GM10266 (cell line): ENCODE data around the gene TJP3.
"Not testable (repeated sequence)": the region's sequence is repeated elsewhere in the genome, so short reads cannot be mapped to it uniquely, and the experiment has no call there.

Source experiments
- DNase-seq: peaks from one replicate; pipeline ENCODE4 v3.0.0; 2012; ENCODE audit errors: extremely low spot score
- CTCF ChIP-seq: IDR thresholded peaks from 2 replicates; pipeline ENCODE4 v1.5.1; 2012; ENCODE audit warnings: mild to moderate bottlenecking, low read depth; ENCODE audit not compliant: control insufficient read depth, insufficient read depth; ENCODE audit errors: missing control alignments

TJP3 gene

DNA sequence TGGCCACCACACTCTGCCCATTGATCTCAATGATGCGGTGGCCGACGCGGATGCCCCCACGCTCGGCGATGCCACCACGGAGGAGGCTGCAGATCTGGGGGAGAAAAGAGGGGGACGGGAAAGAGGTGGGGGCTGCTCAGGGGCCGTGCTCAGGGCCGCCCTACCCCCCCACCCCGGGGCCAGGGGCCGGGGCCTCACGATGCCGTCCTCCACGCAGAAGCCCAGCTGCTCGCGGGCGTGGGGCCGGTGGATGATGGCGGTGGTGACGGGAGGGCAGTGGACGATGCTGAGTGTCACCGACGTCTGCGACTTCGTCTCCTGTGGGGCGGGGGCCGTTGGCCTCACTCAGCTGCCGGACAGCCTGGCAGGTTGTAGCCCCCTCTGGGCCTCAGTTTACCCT, 43.1 kb downstream of the TJP3 start:
- no peak for TF ChIP-seq CTCF
- no peak for DNase-seq

GRCh38 chr19:3752492-3752891, 44.3 kb downstream of the TJP3 start:
- TF ChIP-seq CTCF: no peak
- no peak for DNase-seq

DNA sequence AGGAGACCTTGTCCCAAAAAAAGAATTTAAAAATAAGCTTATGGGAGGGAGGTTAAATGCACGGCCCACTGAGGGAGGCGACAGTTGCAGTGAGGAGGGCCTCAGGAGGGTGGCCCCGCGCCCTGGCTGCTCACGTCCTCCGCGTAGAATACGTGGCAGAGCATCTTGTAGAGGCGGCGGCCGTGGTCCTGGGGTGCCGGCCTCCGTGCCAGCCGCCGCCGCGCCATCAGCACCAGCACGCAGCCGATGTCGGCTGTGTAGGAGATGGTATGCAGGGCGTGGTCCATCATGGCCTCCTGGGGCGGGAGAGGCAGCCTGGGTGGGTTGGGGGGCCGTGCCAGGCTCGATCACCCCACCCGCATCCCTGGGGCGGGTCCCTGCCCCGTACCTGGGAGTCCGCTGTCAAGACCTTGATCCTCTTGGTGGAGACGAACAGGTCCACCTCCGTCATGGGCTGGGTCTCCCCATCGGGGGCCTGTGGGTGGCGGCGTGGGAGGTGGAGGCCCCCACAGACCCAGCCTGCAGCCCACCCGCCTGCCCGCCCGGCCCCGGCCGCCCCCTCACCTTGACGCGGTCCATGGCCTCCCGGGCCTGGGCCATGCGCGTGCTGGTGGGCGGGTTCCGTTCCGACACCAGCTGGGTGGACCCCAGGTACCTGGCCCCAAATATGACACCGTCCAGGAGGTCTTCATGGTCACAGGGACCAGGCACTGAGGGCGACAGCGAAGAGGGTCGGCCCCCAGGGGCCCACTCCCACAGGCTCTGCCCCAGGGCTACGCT, 45.6 kb downstream of the TJP3 start:
- TF ChIP-seq CTCF: no peak
- no peak for DNase-seq

- DNase-seq: not testable (repeated sequence)
Observed at GRCh38 chr19:3757705-3758104, 49.5 kb downstream of the TJP3 start.

GRCh38 chr19:3758297-3758696, 50.1 kb downstream of the TJP3 start:
- not testable (repeated sequence) for DNase-seq

DNA sequence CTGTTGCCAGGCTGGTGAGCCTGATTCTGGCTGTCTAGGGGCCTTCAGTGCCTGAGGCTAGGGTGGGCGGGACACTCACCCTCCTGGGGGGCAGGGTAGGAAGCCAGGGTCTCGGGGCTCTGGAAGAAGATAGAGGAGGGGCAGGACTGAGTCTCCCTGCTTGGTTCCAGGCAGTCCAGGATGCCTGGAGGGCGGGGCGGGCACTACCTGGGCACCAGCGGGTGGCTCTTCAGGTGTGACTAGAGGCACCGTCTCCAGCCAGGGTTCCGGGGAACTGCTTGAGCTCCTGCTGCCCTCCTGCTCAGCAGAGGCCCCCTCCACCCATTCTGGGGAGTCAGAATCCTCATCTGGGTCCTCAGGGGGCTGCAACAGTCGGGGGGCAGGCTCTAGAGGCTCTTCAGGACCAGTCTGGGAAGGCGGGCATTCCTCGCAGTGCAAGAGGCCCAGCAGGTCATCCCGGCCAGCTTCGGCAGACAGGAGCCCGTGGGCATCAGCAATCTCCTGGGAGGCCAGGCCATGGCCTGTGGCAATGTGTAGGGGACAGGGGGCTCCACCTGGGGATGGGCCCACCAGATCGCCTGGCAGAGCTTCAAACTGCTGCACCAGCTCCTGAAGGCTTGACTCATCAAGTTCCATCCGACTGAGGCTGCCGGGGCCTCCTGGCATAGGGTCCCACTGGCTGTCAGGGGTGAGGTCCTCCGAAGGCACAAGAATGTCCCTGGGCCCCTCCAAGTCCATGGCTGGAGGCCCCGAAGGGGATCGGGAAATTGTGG, 51.5 kb downstream of the TJP3 start:
- no peak for DNase-seq
- no peak for TF ChIP-seq CTCF

DNA sequence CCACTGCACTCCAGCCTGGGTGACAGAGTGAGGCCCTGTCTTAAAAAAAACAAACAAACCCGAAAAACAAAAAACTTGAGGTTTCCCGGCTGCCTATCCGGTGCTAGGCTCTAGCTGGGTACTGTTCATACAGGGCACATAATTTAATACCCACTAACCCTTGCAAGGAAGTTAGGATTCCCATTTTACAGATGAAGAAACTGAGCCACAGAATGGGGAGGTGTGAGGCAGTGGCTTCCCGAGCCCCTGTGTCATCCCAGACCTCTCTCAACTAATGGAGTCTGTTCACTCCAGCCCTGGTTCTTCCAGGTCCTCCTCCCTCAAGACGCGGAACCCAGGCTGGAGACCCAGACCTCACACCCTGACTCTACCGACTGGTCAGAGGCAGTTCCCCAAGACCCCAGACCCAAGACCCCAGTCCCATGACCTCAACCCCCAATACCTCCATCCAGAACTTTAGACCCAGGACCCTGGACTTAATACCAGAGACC, 52.7 kb downstream of the TJP3 start:
- DNase-seq: no peak
- no peak for TF ChIP-seq CTCF

DNA sequence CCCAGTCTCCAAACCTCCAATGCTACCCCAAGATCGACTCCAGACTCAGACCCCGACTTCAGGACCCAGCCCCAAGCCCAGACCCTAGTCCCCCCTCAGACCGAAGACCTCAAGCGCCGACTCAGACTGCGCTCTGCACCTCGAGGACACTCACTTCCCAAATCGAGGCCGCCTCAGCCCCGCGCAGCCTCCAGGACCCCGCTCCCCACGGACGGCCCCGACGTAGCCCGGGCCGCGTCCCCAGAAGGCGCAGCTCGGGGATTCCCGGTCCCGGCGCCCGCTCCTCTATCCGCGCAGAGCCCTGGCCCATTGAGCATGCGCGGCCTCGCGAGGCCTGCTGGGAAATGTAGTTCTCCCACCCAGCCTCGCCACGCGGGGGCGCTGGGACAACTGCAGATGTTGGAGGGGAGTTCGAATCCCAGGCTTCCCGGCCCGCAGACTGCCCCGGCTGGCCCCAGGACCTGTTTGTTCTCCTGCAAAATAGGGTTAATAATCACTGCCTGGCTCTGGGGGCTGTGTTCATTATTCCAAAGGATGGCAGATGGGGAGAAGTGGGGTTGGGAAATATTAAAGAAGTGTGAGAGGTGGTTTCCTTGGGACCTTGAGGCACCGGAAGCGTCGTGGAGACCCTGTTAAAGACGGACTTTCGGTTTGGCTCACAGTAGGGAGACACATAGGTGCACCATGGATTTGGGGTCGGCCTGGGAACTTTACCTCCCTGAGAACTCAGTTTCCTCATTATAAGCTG, 53.4 kb downstream of the TJP3 start, which contains the start of gene APBA3:
Gene APBA3 (minus strand): TSS at position 311 of the 748 bp plus-strand sequence. CDS start 1,428 bp downstream, outside the sequence.
- TF ChIP-seq CTCF: peak; percentile 83
- peak; percentile 97 for DNase-seq
